GM19395 (cell line): ENCODE results near the gene NXN.
"Not testable (repeated sequence)": the region's sequence is repeated elsewhere in the genome, so short reads cannot be mapped to it uniquely, and the experiment has no call there.

Experiments used
- ATAC-seq: cut with Tn5 transposase; IDR thresholded peaks from one replicate; pipeline ENCODE4 v1.9.1; 2021; ENCODE audit warnings: mild to moderate bottlenecking, moderate library complexity; ENCODE audit not compliant: unreplicated experiment

Gene NXN

GRCh38 chr17:804541-805435 is 174.8 kb downstream of the NXN start:
- no peak for ATAC-seq

- ATAC-seq, result no peak
Measured at GRCh38 chr17:802901-803881, 176.4 kb downstream of the NXN start.

GRCh38 chr17:802481-802880 is 177.1 kb downstream of the NXN start:
- ATAC-seq, result no peak

- no peak for ATAC-seq
Measured at GRCh38 chr17:801660-802059, 177.9 kb downstream of the NXN start.

GRCh38 chr17:800446-801242 is 178.9 kb downstream of the NXN start:
- no peak for ATAC-seq

GRCh38 chr17:799261-799660 is 180.3 kb downstream of the NXN start:
- ATAC-seq, result no peak

GRCh38 chr17:798246-798645 is 181.3 kb downstream of the NXN start:
- ATAC-seq, result no peak

GRCh38 chr17:797236-797840 is 182.2 kb downstream of the NXN start:
- ATAC-seq, result no peak

- ATAC-seq, result no peak
Measured at GRCh38 chr17:796609-797008, 183.0 kb downstream of the NXN start.

- no peak for ATAC-seq
Measured at GRCh38 chr17:795721-796120, 183.9 kb downstream of the NXN start.

GRCh38 chr17:795276-795675 is 184.3 kb downstream of the NXN start:
- no peak for ATAC-seq

- no peak for ATAC-seq
Measured at GRCh38 chr17:794876-795275, 184.7 kb downstream of the NXN start.

- no peak for ATAC-seq
Measured at GRCh38 chr17:792277-792676, 187.3 kb downstream of the NXN start.

- ATAC-seq, result no peak
Measured at GRCh38 chr17:791829-792228, 187.7 kb downstream of the NXN start.

GRCh38 chr17:790874-791247 is 188.7 kb downstream of the NXN start:
- not testable (repeated sequence) for ATAC-seq

GRCh38 chr17:789931-790873 is 189.4 kb downstream of the NXN start:
- ATAC-seq, result not testable (repeated sequence)

- no peak for ATAC-seq
Measured at GRCh38 chr17:789160-789840, 190.3 kb downstream of the NXN start.

- no peak for ATAC-seq
Measured at GRCh38 chr17:788551-788950, 191.0 kb downstream of the NXN start.
